A673 (cell line): ENCODE results near the gene UPP1.

ENCODE experiments used
- CTCF ChIP-seq: fragments of 300-800, 200-600 bp; sonication (generic); conservative IDR thresholded peaks from 2 replicates; pipeline ENCODE4 v1.5.1; 2017; ENCODE audit warnings: low read depth, mild to moderate bottlenecking, antibody characterized with exemption, low read length, moderate library complexity, mixed read lengths
- EZH2 ChIP-seq: fragments of 200-600 bp; sonication (generic); IDR thresholded peaks from 2 replicates; pipeline ENCODE4 v1.6.1; 2017; ENCODE audit warnings: borderline replicate concordance, low read depth, mild to moderate bottlenecking, mixed read lengths, antibody characterized with exemption, low read length; ENCODE audit not compliant: poor library complexity, severe bottlenecking

- TF ChIP-seq CTCF: no peak
- TF ChIP-seq EZH2: no peak
These were observed 10.7 kb downstream of the UPP1 start for GRCh38 chr7:48099781-48100180.
